Kidney epithelial cell (primary cell): ENCODE results near the gene HOXD10. TPM values are rescaled to one million over a fixed set of nuclear protein-coding genes. Genes with fewer than 3 reads are reported as not detected.
A peak's percentile ranks its signal among the peaks of the same experiment; 100 is the strongest.

Source experiments
- DNase-seq: peaks from one replicate; pipeline ENCODE4 v3.0.0-alpha.2; 2010; ENCODE audit warnings: low read depth
- H3K27me3 ChIP-seq: 2 replicates; pipeline ENCODE4 v1.6.0; 2011; ENCODE audit warnings: low read length; ENCODE audit not compliant: control insufficient read depth, insufficient read depth
- H3K36me3 ChIP-seq: 2 replicates; pipeline ENCODE4 v1.5.1; 2011; ENCODE audit warnings: low read length; ENCODE audit not compliant: control insufficient read depth, insufficient read depth
- H3K4me3 ChIP-seq: 2 replicates; pipeline ENCODE4 v1.5.1; 2011; ENCODE audit warnings: low read depth, mild to moderate bottlenecking, control low read depth, low read length
- total RNA-seq: library from RNA; depleted of rRNA; stranded (reverse); fragments of >200 nt; gene quantifications from 2 replicates; pipeline ENCODE4 v1.2.3, GENCODE V29; 2015
- TF ChIP-seq, protein P1 (sequence below): IDR thresholded peaks from 2 replicates; pipeline ENCODE4 v1.5.1; 2011; ENCODE audit warnings: mild to moderate bottlenecking, moderate library complexity, low read length, control low read depth, inconsistent platforms; ENCODE audit not compliant: insufficient read depth, poor library complexity, severe bottlenecking

Gene HOXD10
- total RNA-seq, 1 donor from 2014 or later, result 5.6 TPM

DNA sequence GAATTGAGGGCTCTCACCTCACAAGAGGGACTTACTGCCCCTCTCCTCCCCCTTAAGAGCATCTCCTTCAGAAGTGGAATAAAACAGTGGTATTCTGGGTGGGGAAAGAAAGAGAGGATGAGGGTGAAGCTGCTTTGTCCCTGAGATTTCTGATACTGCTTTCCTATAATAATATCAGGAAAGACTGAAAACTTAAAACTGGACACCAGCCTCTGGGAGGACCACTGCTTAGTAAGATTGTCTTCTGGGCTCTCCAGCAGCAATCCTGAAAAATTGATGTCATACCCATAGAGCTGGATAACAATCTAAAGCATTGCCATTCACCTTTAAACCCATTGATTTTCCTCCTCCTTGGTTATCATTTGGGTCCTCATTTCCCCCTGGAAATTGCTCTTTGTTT is 30.1 kb downstream of the HOXD10 start:
- Histone ChIP-seq H3K4me3 (peak overlapping the region; percentile 36), H3K27me3 (no peaks in the 10 kb centered on the region)

DNA sequence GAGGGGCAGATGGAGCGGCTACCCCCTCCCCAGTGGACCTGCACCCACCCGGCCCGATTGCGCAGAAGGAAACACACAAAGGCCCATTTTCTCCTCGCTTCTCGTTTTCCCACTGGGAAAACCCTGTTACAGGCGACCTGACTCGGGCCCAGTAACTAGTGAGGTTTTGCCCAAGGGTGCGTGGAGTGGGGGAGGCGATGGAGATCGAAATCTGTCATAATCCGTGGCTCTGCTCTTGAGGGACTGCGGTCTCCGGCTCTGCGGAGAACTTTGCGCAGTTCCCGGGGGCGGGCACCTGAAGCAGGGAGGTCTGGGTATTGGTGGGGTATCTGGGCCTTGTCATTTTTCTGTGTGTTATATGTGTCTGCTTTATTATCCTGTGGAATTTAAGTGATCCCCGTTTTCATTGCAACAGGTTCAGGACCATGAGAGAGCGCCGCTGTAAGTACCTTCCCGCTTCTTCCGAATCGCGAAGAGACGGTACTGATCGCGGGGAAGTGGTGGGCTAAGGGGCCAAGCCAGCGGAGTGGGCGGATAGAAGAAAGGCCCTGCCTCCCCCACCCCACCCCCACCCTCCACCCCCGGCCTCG is 30.7 kb downstream of the HOXD10 start:
- peaks cover 1% of the 10 kb centered on the region for H3K36me3 ChIP-seq
- peak overlapping the region; percentile 36 for H3K4me3 ChIP-seq
- TF ChIP-seq, protein P1, sequence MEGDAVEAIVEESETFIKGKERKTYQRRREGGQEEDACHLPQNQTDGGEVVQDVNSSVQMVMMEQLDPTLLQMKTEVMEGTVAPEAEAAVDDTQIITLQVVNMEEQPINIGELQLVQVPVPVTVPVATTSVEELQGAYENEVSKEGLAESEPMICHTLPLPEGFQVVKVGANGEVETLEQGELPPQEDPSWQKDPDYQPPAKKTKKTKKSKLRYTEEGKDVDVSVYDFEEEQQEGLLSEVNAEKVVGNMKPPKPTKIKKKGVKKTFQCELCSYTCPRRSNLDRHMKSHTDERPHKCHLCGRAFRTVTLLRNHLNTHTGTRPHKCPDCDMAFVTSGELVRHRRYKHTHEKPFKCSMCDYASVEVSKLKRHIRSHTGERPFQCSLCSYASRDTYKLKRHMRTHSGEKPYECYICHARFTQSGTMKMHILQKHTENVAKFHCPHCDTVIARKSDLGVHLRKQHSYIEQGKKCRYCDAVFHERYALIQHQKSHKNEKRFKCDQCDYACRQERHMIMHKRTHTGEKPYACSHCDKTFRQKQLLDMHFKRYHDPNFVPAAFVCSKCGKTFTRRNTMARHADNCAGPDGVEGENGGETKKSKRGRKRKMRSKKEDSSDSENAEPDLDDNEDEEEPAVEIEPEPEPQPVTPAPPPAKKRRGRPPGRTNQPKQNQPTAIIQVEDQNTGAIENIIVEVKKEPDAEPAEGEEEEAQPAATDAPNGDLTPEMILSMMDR, result no peak
- DNase-seq, result no peak
- no peaks in the 10 kb centered on the region for H3K27me3 ChIP-seq

More for the DNA sequence above, 30.1 kb downstream of the HOXD10 start:
- H3K36me3 ChIP-seq, result peaks cover 1% of the 10 kb centered on the region
- TF ChIP-seq, protein P1, result no peak
- DNase-seq, result no peak

DNA sequence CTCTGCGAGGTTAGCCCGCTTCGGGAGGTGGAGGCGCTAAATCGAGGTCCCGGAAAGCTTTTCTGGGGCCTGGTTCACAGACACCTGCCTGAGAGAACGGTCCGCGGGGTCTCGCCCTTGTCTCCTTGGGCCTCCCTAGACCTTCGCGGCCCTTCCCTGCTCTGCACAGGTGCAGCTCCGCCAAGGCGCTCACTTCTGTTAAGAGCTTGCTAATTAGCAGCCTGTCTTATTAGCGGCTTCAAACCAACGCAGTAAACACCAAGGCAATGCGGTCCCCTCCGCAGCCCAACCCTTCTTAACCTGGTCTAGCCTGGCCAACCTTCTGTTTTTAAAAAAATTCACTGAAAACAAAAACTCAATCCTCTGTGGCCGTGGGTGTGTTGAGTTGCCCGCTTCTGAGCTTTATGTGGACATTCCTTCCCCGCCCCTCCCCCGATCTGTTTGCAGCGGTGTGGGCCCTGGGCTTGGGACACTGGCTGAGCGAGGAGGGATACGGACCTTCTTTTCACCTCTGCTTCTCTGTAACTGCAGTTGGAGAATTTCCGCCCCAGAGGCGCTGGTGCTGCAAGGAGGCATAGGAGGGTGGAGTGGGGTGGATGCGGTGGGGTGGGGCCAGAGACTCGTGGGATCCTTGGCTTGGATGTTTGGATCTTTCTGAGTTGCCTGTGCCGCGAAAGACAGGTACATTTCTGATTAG is 31.4 kb downstream of the HOXD10 start:
- H3K36me3 ChIP-seq, result peaks cover 3% of the 10 kb centered on the region
- no peaks in the 10 kb centered on the region for H3K27me3 ChIP-seq
- peak overlapping the region; percentile 36 for H3K4me3 ChIP-seq
- DNase-seq, result no peak
- TF ChIP-seq, protein P1, result no peak

DNA sequence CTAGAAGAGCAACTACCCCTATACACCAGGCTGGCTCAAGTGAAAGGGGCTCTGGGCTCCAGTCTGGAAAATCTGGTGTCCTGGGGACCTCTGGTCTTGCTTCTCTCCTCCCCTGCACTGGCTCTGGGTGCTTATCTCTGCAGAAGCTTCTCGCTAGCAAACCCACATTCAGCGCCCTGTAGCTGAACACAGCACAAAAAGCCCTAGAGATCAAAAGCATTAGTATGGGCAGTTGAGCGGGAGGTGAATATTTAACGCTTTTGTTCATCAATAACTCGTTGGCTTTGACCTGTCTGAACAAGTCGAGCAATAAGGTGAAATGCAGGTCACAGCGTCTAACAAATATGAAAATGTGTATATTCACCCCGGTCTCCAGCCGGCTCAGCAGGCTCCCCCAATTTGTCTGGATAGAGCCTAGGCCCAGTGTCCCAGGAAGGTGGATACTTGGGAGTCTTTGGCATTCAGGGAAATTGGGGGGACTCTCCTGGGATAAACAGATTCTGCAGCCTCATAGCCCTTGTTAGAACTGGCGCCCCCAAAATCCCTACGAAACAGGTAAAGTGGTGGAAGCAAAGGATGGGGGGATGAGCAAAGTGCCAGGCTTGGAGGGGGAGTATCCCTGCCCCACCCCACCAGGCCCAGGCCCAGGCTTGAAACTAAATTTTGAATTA is 32.3 kb downstream of the HOXD10 start:
- Histone ChIP-seq H3K4me3 (peak overlapping the region; percentile 33), H3K36me3 (peaks cover 3% of the 10 kb centered on the region), H3K27me3 (no peaks in the 10 kb centered on the region)
- DNase-seq, result no peak
- TF ChIP-seq, protein P1, result no peak

DNA sequence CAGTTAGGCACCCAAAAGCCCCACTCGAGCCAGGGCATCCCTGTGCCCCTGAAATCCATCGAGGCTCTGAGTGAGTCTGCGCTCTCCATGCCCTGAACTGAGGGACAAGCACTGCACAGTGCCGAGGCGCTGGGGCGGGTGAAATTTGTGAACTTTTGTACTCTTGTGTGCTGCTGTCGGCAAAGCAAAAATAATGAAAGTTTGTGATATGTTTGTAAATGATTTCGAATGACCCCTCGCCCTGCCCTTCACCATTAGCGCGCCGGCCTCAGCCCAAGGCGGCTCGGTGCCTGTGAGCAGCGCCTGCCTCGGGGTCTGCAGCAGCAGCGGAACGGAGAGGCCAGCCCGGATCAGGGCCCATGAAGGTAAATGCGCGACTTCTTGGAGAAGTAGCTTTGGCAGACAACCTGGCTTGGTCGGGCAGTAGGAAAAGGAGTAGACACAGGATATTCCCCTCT is 32.9 kb downstream of the HOXD10 start:
- H3K4me3 ChIP-seq, result peak overlapping the region; percentile 33
- peaks cover 3% of the 10 kb centered on the region for H3K36me3 ChIP-seq
- TF ChIP-seq, protein P1, result no peak
- no peaks in the 10 kb centered on the region for H3K27me3 ChIP-seq
- DNase-seq, result no peak
